MCF 10A (cell line): ENCODE results near the gene CHN1. TPM values are rescaled to one million over a fixed set of nuclear protein-coding genes. Genes with fewer than 3 reads are reported as not detected.
A peak's percentile ranks its signal among the peaks of the same experiment; 100 is the strongest.

Source experiments
- BruUV-seq: library from RNA; stranded (reverse); fragments of 400-500 nt; replicated peaks from 2 replicates; lab custom pipeline; 2021; lab: Mats Ljungman, UMichigan
- CTCF ChIA-PET: fragments of 300-600 bp; sonication (Branson Sonifier 250); formaldehyde crosslinking; extraction: SDS; loops from one replicate; lab custom pipeline; 2021; ENCODE audit warnings: antibody characterized with exemption, inconsistent platforms; lab: Yijun Ruan, JAX
- POLR2A ChIA-PET: fragments of 300-600, 350-650 bp; sonication (Branson Sonifier 250); formaldehyde crosslinking; extraction: SDS; loops from one replicate; lab custom pipeline; 2020; ENCODE audit warnings: antibody characterized with exemption, inconsistent platforms; lab: Yijun Ruan, JAX
- DNase-seq: peaks from one replicate; pipeline ENCODE4 v3.0.0-alpha.2; 2018; ENCODE audit not compliant: unreplicated experiment
- H3K27ac Mint-ChIP-seq: one replicate; pipeline ENCODE4 v1.8.0; 2022; ENCODE audit warnings: mild to moderate bottlenecking, low read depth, mixed read lengths; ENCODE audit not compliant: unreplicated experiment
- H3K27me3 Mint-ChIP-seq: one replicate; pipeline ENCODE4 v1.8.0; 2022; ENCODE audit warnings: mixed read lengths; ENCODE audit not compliant: insufficient read depth, unreplicated experiment
- H3K36me3 Mint-ChIP-seq: one replicate; pipeline ENCODE4 v1.8.0; 2022; ENCODE audit warnings: mild to moderate bottlenecking, moderate library complexity, mixed read lengths; ENCODE audit not compliant: insufficient read depth, unreplicated experiment
- H3K4me1 Mint-ChIP-seq: one replicate; pipeline ENCODE4 v1.8.0; 2022; ENCODE audit warnings: mixed read lengths; ENCODE audit not compliant: insufficient read depth, unreplicated experiment
- H3K4me3 Mint-ChIP-seq: one replicate; pipeline ENCODE4 v1.8.0; 2022; ENCODE audit warnings: mild to moderate bottlenecking, moderate library complexity, mixed read lengths; ENCODE audit not compliant: unreplicated experiment
- H3K9me3 Mint-ChIP-seq: one replicate; pipeline ENCODE4 v1.8.0; 2022; ENCODE audit warnings: mixed read lengths; ENCODE audit not compliant: unreplicated experiment
- intact Hi-C: fragments of 100-400 bp; cut with micrococcal nuclease; formaldehyde crosslinking; loops from 2 replicates; pipeline ENCODE4 v1.14.1; 2022
- total RNA-seq: library from RNA; stranded (reverse); gene quantifications from 2 replicates; pipeline ENCODE4 v1.2.3, GENCODE V29; 2022
- TF ChIP-seq, protein P1 (sequence below): fragments of 200-600 bp; IDR thresholded peaks from one replicate; pipeline ENCODE4 v1.8.0; 2022; ENCODE audit warnings: antibody characterized with exemption, mild to moderate bottlenecking; ENCODE audit not compliant: unreplicated experiment

CHN1 gene
- total RNA-seq, 1 experiment from 2014 or later, result 6.0 TPM

DNA sequence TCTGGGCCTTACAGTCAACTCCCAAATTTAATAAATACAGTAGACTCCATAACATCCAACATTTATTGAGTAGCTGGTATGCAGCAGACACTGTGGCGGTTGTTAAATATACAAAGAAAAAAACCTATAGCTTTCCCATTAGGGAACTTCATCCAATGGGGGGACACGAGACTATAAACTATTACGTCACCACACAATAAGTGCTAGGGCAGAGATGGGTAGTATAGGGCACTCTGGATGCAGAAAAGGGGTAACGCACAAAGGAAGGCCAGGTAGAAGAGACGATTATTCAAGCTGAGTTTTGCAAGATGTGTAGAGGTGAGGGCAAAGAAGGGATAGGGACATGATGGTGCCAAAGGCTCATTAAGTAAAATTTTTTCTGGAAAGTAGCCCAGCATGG lies 10.8 kb downstream of the CHN1 start:
- Mint-ChIP-seq H3K4me3 (no peak overlapping the region), H3K27me3 (no peaks in the 10 kb centered on the region), H3K36me3 (no peaks in the 10 kb centered on the region), H3K9me3 (no peaks in the 10 kb centered on the region), H3K27ac (no peak overlapping the region), H3K4me1 (peaks cover 9% of the 10 kb centered on the region)
- TF ChIP-seq, protein P1, sequence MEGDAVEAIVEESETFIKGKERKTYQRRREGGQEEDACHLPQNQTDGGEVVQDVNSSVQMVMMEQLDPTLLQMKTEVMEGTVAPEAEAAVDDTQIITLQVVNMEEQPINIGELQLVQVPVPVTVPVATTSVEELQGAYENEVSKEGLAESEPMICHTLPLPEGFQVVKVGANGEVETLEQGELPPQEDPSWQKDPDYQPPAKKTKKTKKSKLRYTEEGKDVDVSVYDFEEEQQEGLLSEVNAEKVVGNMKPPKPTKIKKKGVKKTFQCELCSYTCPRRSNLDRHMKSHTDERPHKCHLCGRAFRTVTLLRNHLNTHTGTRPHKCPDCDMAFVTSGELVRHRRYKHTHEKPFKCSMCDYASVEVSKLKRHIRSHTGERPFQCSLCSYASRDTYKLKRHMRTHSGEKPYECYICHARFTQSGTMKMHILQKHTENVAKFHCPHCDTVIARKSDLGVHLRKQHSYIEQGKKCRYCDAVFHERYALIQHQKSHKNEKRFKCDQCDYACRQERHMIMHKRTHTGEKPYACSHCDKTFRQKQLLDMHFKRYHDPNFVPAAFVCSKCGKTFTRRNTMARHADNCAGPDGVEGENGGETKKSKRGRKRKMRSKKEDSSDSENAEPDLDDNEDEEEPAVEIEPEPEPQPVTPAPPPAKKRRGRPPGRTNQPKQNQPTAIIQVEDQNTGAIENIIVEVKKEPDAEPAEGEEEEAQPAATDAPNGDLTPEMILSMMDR, result no peak
- POLR2A ChIA-PET, result interaction anchor here (0.5 to 1.3 kb wide), 2 partner anchors 100 to 230 kb away, joined by 3 read pairs; partner anchors contain the start of gene CHRNA1
- no TSS peak for BruUV-seq
- CTCF ChIA-PET, result interaction anchor here (0.6 to 7.4 kb wide), 6 partner anchors 224 to 301 kb away, joined by 3 to 95 read pairs (median 4); no protein-coding TSS in a partner anchor
- no peak for DNase-seq
- intact Hi-C loops, result no loop called here

DNA sequence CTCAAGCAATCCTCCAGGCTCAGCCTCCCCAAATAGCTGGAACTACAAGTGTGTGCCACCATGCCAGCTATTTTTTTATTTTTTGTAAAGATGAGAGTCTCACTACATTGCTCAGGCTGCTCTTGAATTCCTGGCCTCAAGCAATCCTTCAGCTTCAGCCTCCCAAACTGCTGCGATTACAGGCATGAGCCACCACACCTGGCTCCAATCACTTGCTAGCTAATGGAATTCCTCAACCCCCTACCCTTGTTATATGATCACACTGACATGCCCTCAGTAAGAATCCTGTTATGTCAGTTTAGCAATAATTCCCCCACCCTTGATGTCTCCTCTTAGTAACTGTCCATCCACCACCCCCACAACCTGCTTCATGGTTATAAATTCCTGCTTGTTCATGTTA lies 12.3 kb downstream of the CHN1 start:
- TF ChIP-seq, protein P1, result no peak
- H3K4me3 Mint-ChIP-seq, result no peak overlapping the region
- no peak for DNase-seq
- peaks cover 9% of the 10 kb centered on the region for H3K4me1 Mint-ChIP-seq
- no peaks in the 10 kb centered on the region for H3K27me3 Mint-ChIP-seq
- H3K36me3 Mint-ChIP-seq, result no peaks in the 10 kb centered on the region
- H3K9me3 Mint-ChIP-seq, result no peaks in the 10 kb centered on the region
- intact Hi-C loops, result no loop called here
- ChIA-PET CTCF (interaction anchor here (0.5 to 7.4 kb wide), 3 partner anchors 222 to 291 kb away, joined by 3 to 95 read pairs (median 5); no protein-coding TSS in a partner anchor), POLR2A (interaction anchor here (0.7 kb wide), 1 partner anchor 1857 kb away, joined by 3 read pairs; no protein-coding TSS in a partner anchor)
- no peak overlapping the region for H3K27ac Mint-ChIP-seq
- no TSS peak for BruUV-seq

DNA sequence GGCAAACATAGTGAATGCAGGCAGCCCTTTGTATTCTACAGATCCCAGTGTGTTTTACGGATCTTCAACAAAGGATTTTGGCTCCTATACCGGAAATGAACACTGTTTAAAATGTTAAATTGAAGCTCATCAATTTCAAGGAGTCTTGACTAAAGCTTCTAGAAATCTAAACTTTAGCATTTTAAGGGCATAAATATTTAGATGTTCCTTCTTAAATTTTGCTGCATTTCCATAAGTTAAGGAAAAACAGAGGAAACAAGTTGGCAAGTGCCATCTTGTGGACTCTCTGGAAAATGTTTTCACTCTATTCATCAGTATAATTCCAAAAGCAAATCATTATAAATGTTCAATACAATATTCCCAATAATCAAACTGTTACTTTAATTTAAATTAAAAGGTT lies 19.6 kb downstream of the CHN1 start:
- H3K27ac Mint-ChIP-seq, result no peak overlapping the region
- no peaks in the 10 kb centered on the region for H3K27me3 Mint-ChIP-seq
- ChIA-PET POLR2A (interaction anchor here (0.6 to 3.2 kb wide), 3 partner anchors 149 to 213 kb away, joined by 3 to 22 read pairs (median 3); no protein-coding TSS in a partner anchor), CTCF (interaction anchor here (0.7 to 5.7 kb wide), 20 partner anchors 11 to 286 kb away, joined by 3 to 259 read pairs (median 6); partner anchors contain the start of gene CHRNA1)
- no peak overlapping the region for H3K4me3 Mint-ChIP-seq
- intact Hi-C loops, result loop anchor here (1.0 to 2.0 kb wide), 4 partner anchors 138 to 285 kb away; no protein-coding TSS in a partner anchor
- TF ChIP-seq, protein P1, result peak; percentile 58
- H3K36me3 Mint-ChIP-seq, result no peaks in the 10 kb centered on the region
- no TSS peak for BruUV-seq
- H3K9me3 Mint-ChIP-seq, result no peaks in the 10 kb centered on the region
- peak; percentile 45 for DNase-seq
- peaks cover 5% of the 10 kb centered on the region for H3K4me1 Mint-ChIP-seq

DNA sequence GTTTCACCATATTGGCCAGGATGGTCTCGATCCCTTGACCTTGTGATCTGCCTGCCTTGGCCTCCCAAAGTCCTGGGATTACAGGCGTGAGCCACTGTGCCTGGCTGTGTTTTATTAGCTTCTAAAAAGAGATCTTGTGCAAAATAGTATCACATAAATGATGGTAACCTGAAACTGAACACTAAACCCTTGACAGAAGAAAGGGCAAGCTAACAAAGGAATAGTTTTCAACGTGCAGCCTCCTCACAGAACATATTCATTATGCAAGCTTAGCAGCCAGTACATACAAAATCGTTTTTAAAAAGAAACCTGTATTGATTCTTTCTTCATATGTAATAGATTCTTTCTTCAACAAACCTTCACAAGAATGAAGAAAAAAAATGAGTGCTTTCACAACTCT lies 20.6 kb downstream of the CHN1 start:
- no peaks in the 10 kb centered on the region for H3K27me3 Mint-ChIP-seq
- no peak overlapping the region for H3K4me3 Mint-ChIP-seq

More for the DNA sequence above, 20.6 kb downstream of the CHN1 start:
- Mint-ChIP-seq H3K27ac (no peak overlapping the region), H3K36me3 (no peaks in the 10 kb centered on the region), H3K9me3 (no peaks in the 10 kb centered on the region), H3K4me1 (no peaks in the 10 kb centered on the region)
- ChIA-PET CTCF (interaction anchor here (0.6 to 5.7 kb wide), 21 partner anchors 13 to 1112 kb away, joined by 3 to 259 read pairs (median 5); partner anchors contain the start of gene CHRNA1), POLR2A (interaction anchor here (0.6 to 3.2 kb wide), 6 partner anchors 129 to 220 kb away, joined by 3 to 22 read pairs (median 4); partner anchors contain the start of gene CHRNA1)
- no TSS peak for BruUV-seq
- intact Hi-C loops, result loop anchor here (2.0 kb wide), 1 partner anchor 284 kb away; no protein-coding TSS in a partner anchor
- TF ChIP-seq, protein P1, result no peak
- no peak for DNase-seq
